Activated T-helper 1 cell treated with Interleukin-2 at 50 U/mL for 16 hours (primary cell): ENCODE results near the gene RABAC1.
"Not testable (repeated sequence)": the region's sequence is repeated elsewhere in the genome, so short reads cannot be mapped to it uniquely, and the experiment has no call there.

Experiments
- DNase-seq: peaks from one replicate; pipeline ENCODE4 v3.0.0-alpha.2; 2020; ENCODE audit warnings: low read depth

Gene RABAC1

DNA sequence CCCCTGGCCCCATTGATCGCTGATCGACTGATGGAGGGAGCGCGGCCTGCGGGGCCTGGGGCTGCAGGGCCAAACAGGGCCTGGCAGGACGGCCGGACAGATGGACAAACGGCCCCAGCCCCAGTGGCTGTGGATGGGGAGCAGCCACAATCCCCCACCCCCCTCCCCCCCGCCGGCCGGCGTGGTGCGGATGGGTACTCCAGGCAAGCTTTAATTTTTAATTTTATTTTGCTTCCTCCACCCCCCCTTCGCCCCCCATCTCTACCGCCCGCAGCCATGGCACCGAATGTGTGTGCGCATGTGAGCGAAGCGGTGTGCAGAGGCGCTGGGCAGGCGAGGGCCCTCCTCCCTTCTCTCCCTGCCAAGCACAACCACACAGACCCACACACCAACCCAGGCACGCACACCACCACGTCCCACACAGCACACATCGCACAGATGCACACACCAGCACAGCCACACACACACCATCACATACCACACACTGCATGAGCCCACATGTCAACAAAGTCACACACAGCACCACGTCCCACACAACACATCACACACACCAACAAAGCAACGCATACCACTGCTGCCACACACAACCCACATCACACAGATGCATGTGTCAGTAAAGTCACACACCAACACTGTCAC lies 43.2 kb downstream of the RABAC1 start:
- DNase-seq: no peak

DNA sequence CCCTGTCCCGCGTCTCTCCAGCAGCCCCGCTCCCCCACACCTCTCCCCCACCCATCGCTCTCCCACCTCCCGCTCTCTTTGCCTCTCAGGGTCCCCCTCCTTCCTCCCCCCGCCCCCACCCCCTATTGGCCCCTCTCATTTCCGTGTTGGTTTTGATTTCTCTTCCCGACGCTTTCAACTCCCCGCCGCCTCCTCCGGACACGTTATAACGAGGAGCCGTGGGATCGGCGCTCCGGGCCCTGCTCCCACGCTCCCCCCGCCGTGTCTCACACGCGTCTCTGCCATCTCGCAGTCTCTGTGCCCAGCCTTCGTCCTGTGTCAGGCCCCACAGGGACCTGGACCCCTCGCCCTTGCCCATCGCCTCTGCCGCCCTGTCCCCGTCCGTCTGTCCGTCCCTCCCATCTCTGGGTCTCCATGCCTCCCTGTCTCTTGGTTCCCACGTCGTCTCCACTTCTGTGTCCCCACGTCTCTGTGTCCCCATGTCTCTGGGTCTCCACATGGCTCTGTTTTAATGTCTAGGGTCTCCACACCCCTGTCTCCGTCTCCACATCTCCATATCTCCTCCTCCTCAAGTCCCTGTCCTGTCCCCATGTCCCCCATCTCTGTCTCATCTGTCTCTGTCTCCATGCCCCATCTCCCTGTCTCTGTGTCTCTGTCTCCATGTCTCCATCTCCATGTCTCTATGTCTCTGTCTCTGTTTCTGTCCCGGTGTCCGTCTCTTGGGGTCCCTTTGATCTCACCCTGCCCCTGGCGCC lies 43.9 kb downstream of the RABAC1 start:
- no peak for DNase-seq

GRCh38 chr19:41914424-41914834 lies 44.7 kb downstream of the RABAC1 start:
- not testable (repeated sequence) for DNase-seq

DNA sequence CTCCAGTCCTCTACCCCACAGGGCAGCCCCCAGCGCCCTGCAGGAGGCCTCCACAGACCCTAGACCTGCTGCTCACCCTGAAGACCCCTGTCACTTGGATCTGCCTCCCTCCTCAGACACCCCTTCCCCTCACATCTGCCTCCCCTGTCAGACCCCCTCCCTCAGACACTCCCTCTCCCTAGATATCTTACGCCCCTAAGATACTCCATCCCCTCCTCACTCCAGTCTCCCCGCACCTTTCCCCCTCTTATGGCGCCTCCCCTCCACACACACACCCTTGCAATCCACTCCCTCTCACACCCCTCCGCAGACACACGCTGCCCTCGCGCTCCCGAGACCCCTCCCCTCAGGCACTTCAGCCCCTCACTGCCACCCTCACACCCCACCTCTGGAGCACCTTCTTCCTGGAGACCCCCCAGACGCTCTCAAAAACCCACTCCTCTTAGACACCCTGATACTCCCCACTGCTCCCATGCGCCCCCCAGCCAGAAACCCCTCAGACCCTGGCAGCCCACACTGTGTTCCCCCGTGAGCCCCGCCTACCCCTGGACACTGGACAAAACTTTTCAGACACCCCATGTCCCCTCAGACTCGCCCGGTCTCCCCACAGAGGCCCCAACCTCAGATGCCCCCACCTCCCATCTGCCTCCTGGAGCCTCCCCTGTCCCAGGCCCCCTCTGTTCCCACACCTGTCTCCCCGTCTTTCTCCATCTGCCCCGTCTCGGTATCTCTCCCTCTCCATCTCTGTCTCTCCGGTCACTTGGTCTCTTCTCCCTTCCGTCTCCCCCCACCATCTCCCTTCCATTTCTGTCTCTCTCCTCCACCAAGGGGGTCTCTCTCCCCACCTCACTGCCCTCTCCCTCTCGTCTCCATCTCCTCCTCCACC lies 45.3 kb downstream of the RABAC1 start:
- no peak for DNase-seq

DNA sequence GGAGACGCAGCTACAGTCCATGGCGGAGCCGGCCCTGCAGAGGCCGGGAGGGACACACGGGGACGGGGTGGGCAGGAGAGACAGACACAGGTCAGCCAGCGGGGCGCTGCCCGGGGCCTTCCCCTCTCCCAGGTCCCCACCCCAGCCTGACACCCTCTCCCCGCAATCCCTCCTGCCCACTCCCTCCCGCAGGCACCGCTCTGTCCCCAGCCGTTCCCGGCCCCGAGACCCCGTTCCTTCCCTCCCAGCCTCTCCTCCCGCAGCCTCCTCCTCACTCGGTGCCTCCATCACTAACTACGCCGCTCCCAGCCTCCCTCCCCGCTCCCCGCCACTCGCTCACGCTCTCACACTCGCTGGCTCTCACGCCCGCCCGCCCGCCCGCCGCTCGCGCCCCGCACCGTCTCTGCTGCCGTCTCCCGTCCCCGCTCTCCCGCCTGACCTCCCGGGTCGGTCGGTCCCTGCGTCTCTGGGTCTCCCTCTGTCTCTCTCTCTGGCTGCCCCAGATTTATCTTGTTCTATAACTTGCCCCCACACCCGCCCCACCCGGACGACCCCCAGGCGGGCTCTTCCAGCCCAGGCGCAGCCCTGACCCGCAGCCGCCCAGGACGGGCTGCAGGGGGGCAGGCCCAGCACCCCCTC lies 46.1 kb downstream of the RABAC1 start:
- DNase-seq: no peak

- no peak for DNase-seq
These were observed 47.0 kb downstream of the RABAC1 start for GRCh38 chr19:41911889-41912731.

GRCh38 chr19:41910992-41911888 lies 47.9 kb downstream of the RABAC1 start:
- DNase-seq: no peak

DNA sequence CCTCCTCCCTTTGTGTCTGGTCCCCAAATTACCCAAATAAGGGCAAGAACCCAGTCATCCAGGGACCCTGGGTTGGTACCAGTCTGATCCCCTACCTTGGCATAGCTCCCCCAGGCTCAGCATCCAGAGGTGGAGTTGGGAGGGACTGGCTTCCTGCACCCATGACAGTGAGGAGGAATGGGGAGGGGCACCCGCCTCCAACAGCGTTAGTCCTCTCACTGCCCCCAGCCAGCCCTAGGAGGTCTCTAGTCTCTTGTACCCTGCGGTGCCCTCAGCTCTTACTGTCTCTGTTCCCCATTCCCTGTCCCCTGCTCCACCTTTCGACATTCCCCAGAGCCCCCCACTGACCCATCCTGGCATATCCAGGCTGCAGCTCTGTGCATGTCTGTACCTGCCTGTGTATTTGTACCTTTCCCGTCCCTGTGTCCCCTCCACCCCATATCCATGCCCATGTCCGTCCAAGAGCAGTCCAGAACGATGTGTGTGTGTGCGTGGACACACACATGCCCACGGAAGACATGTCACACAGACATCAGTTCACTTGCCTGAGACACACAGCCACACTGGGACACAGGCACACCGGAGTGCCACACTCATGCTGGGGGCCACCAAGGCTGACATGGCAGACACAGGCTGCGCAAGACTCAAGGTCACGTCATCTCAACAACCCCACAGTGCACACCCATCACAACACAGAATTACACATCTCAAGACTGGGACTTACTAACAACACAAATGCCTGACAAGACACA lies 48.7 kb downstream of the RABAC1 start:
- no peak for DNase-seq

GRCh38 chr19:41909706-41910105 lies 49.4 kb downstream of the RABAC1 start:
- DNase-seq: no peak

- DNase-seq: no peak
These were observed 50.2 kb downstream of the RABAC1 start for GRCh38 chr19:41908724-41909464.

DNA sequence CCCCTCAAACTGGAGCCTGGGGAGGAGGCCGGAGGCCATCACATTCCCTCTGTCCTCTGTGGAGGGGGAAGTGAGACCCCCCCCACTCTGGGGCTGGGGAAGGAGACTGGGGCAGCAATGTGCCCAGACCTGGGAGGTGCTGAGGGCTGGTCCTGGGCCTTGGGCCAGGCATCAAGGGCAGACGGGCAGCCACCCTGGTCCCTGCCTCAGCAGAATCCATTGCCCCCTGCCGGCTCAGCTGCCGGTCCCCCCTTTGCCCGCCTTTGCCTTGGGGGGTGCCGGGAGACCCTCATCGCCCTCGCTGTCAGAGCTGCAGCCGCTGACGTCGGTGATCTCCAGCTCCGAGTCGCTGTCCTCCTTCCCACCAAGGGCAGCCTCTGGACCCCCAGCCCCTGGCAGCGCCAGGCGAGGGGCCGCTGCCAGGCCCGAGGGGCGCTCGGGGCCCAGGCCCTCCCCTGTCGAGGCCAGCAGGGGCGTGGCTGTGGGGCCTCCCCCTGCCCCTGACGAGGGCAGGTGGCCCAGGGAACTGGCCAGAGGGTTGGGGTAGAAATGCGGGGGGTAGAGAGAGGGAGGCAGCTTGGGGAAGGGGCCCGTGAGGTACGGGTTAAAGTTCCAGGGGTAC lies 51.0 kb downstream of the RABAC1 start:
- DNase-seq: no peak

- no peak for DNase-seq
These were observed 52.0 kb downstream of the RABAC1 start for GRCh38 chr19:41906916-41907680.
